HepG2 (cell line): Measurements from ENCODE around the gene PDIA6. TPM values are rescaled to one million over a fixed set of nuclear protein-coding genes. Genes with fewer than 3 reads are reported as not detected.

ENCODE experiments used
- CSRNP1 ChIP-seq: sonication (generic); formaldehyde crosslinking; IDR thresholded peaks from 2 replicates; pipeline ENCODE4 v1.8.1; 2023; ENCODE audit warnings: mild to moderate bottlenecking, missing genetic modification reagents
- EEA1 ChIP-seq: sonication (generic); formaldehyde crosslinking; IDR thresholded peaks from 2 replicates; pipeline ENCODE4 v1.5.1; 2020; ENCODE audit warnings: mild to moderate bottlenecking, missing genetic modification reagents, borderline replicate concordance
- FOSL2 ChIP-seq: sonication (generic); formaldehyde crosslinking; IDR thresholded peaks from 2 replicates; pipeline ENCODE4 v1.4.0; 2020; ENCODE audit warnings: missing genetic modification reagents
- GABPA ChIP-seq, 2 experiments: IDR thresholded peaks; 2 replicates each; pipeline ENCODE4 v1.6.1; 2011 to 2016; ENCODE audit warnings: low read depth in 2 of 2, low read length in 1 of 2, missing biosample characterization in 1 of 2, missing genetic modification characterization in 1 of 2
- HDAC1 ChIP-seq: sonication (generic); formaldehyde crosslinking; IDR thresholded peaks from 2 replicates; pipeline ENCODE4 v1.5.1; 2020; ENCODE audit warnings: mild to moderate bottlenecking, missing genetic modification reagents
- HMGA1 ChIP-seq: sonication (generic); formaldehyde crosslinking; conservative IDR thresholded peaks from 2 replicates; pipeline ENCODE4 v1.4.0; 2020; ENCODE audit warnings: missing genetic modification reagents
- NFE2L2 ChIP-seq: fragments of 150-350 bp; IDR thresholded peaks from 2 replicates; pipeline ENCODE4 v1.6.1; 2014; ENCODE audit warnings: low read length
- NR2F2 ChIP-seq: IDR thresholded peaks from 2 replicates; pipeline ENCODE4 v1.6.1; 2012; ENCODE audit warnings: low read depth, inconsistent platforms, borderline replicate concordance
- PAWR ChIP-seq: sonication (generic); formaldehyde crosslinking; IDR thresholded peaks from 2 replicates; pipeline ENCODE4 v1.4.0; 2020; ENCODE audit warnings: missing genetic modification reagents, mild to moderate bottlenecking, borderline replicate concordance
- POGK ChIP-seq: sonication (generic); formaldehyde crosslinking; conservative IDR thresholded peaks from 2 replicates; pipeline ENCODE4 v1.8.0; 2022; ENCODE audit warnings: mild to moderate bottlenecking, moderate library complexity, missing genetic modification reagents
- SALL2 ChIP-seq: sonication (generic); formaldehyde crosslinking; IDR thresholded peaks from 2 replicates; pipeline ENCODE4 v1.8.1; 2023; ENCODE audit warnings: mild to moderate bottlenecking, missing genetic modification reagents, inconsistent platforms
- YEATS4 ChIP-seq: sonication (generic); formaldehyde crosslinking; IDR thresholded peaks from 2 replicates; pipeline ENCODE4 v1.4.0; 2020; ENCODE audit warnings: missing genetic modification reagents, borderline replicate concordance
- ZBED4 ChIP-seq: sonication (generic); formaldehyde crosslinking; IDR thresholded peaks from 2 replicates; pipeline ENCODE4 v1.4.0; 2020; ENCODE audit warnings: missing genetic modification reagents, borderline replicate concordance
- ZNF230 ChIP-seq: sonication (generic); formaldehyde crosslinking; IDR thresholded peaks from 2 replicates; pipeline ENCODE4 v1.4.0; 2020; ENCODE audit warnings: mild to moderate bottlenecking, missing genetic modification reagents
- ZNF33A ChIP-seq: sonication (generic); formaldehyde crosslinking; IDR thresholded peaks from 2 replicates; pipeline ENCODE4 v1.5.1; 2020; ENCODE audit warnings: missing genetic modification reagents, mild to moderate bottlenecking, moderate library complexity, borderline replicate concordance
- ZNF616 ChIP-seq: sonication (generic); formaldehyde crosslinking; IDR thresholded peaks from 2 replicates; pipeline ENCODE4 v1.5.0; 2020; ENCODE audit warnings: low read depth, mild to moderate bottlenecking, missing genetic modification reagents
- ZNF691 ChIP-seq: sonication (generic); formaldehyde crosslinking; IDR thresholded peaks from 2 replicates; pipeline ENCODE4 v1.4.0; 2020; ENCODE audit warnings: missing genetic modification reagents, low read depth, mild to moderate bottlenecking, borderline replicate concordance
- ZNF75D ChIP-seq: sonication (generic); formaldehyde crosslinking; IDR thresholded peaks from 2 replicates; pipeline ENCODE4 v1.8.1; 2023; ENCODE audit warnings: missing genetic modification reagents, mild to moderate bottlenecking, borderline replicate concordance
- ZNF784 ChIP-seq: sonication (generic); formaldehyde crosslinking; IDR thresholded peaks from 2 replicates; pipeline ENCODE4 v1.5.1; 2020; ENCODE audit warnings: missing genetic modification reagents, mild to moderate bottlenecking, borderline replicate concordance
- polyA plus RNA-seq, 8 experiments: library from polyadenylated mRNA; depleted of rRNA in 3 of 8; stranded (reverse) in 7 of 8; unstranded in 1 of 8; fragments of >200 nt; fragmentation: Illumina TruSeq in 4 of 8; extraction: Trizol in 4 of 8; gene quantifications; 2 replicates each; pipeline versions ENCODE4 v1.2.1 to v1.2.3, GENCODE V29; 2011 to 2016; ENCODE audit warnings: low read depth in 4 of 8, missing spikeins in 1 of 8, mixed read lengths in 1 of 8; ENCODE audit not compliant: insufficient read depth in 1 of 8
- total RNA-seq, 5 experiments: library from RNA; depleted of rRNA; stranded (reverse); fragments of >200 nt; fragmentation: Illumina TruSeq; extraction: Trizol; gene quantifications; 2 replicates each; pipeline ENCODE4 v1.2.3, GENCODE V29; 2016; ENCODE audit warnings: low read depth in 1 of 5

Gene PDIA6
- total and polyA plus RNA-seq, 2 of the 13 experiments (the other 11 are each of a cell fraction or from before 2014, with no cell fraction given), result 586 to 642 TPM

- peak; percentile 86 for TF ChIP-seq YEATS4 (CRISPR knock-in tag)
- 0 out of 2 replicates have a peak, but pooled peaks have one; percentile 31 for TF ChIP-seq ZBED4 (CRISPR knock-in tag)
- peak; percentile 77 for TF ChIP-seq GABPA (IDR thresholded peaks at IDR 0.05; ENCODE audit: low read depth, low read length)
- TF ChIP-seq GABPA (CRISPR knock-in tag; IDR thresholded peaks at IDR 0.05; ENCODE audit: low read depth), result peak; percentile 83
- TF ChIP-seq HMGA1 (CRISPR knock-in tag), result no peak
- TF ChIP-seq ZNF691 (CRISPR knock-in tag), result no peak
- no peak for TF ChIP-seq NR2F2
- TF ChIP-seq FOSL2 (CRISPR knock-in tag), result no peak
- TF ChIP-seq NFE2L2, result no peak
- no peak for TF ChIP-seq CSRNP1 (CRISPR knock-in tag)
- TF ChIP-seq PAWR (CRISPR knock-in tag), result no peak
- TF ChIP-seq SALL2 (CRISPR knock-in tag), result peak; percentile 79
- no peak for TF ChIP-seq ZNF75D (CRISPR knock-in tag)
- TF ChIP-seq ZNF616 (CRISPR knock-in tag), result peak; percentile 89
- TF ChIP-seq ZNF230 (CRISPR knock-in tag), result 0 out of 2 replicates have a peak, but pooled peaks have one; percentile 1
- peak; percentile 56; the same call in 1 of the 2 replicates for TF ChIP-seq HDAC1 (CRISPR knock-in tag)
- TF ChIP-seq ZNF33A, result no peak
- TF ChIP-seq ZNF784, result peak; percentile 56; the same call in 1 of the 2 replicates
- peak; percentile 76 for TF ChIP-seq POGK (CRISPR knock-in tag)
- TF ChIP-seq EEA1 (CRISPR knock-in tag), result 0 out of 2 replicates have a peak, but pooled peaks have one; percentile 72
Measured at GRCh38 chr2:10812362-10813162, at the start of gene PDIA6 (continued).
